Right atrium auricular region (tissue), 2 donors: ENCODE data around the gene SATB2. TPM values are rescaled to one million over a fixed set of nuclear protein-coding genes. Genes with fewer than 3 reads are reported as not detected.

Experiments
- DNase-seq: peaks from one replicate; pipeline ENCODE4 v3.0.0-alpha.2; 2019; ENCODE audit warnings: low spot score
- H3K27ac ChIP-seq, 2 donors: fragments of 200-600 bp; sonication (generic); 1 replicate in 1 of 2; 2 replicates in 1 of 2; pipeline ENCODE4 v1.5.1; 2016 to 2019
- H3K27me3 ChIP-seq, 2 donors: fragments of 200-600 bp; sonication (generic); one replicate each; pipeline versions ENCODE4 v1.5.1 to v1.6.0; 2017 to 2019
- H3K36me3 ChIP-seq: fragments of 200-600 bp; sonication (generic); one replicate; pipeline ENCODE4 v1.5.1; 2016
- H3K4me1 ChIP-seq, 2 donors: fragments of 200-600 bp; sonication (generic); one replicate each; pipeline versions ENCODE4 v1.5.1 to v1.6.0; 2017 to 2019
- H3K4me3 ChIP-seq, 2 donors: fragments of 200-600 bp; sonication (generic); 1 replicate in 1 of 2; 2 replicates in 1 of 2; pipeline ENCODE4 v1.5.1; 2017 to 2019; ENCODE audit warnings: mild to moderate bottlenecking in 1 of 2, moderate library complexity in 1 of 2
- H3K9me3 ChIP-seq, 2 donors: fragments of 200-600 bp; sonication (generic); one replicate each; pipeline ENCODE4 v1.5.1; 2019
- CTCF ChIP-seq, 2 donors: fragments of 200-600 bp; sonication (generic); IDR thresholded peaks; one replicate each; pipeline ENCODE4 v1.5.1; 2019; ENCODE audit warnings: antibody characterized with exemption in 2 of 2
- total RNA-seq, 2 donors: library from RNA; depleted of rRNA; stranded (reverse); fragments of >200 nt; gene quantifications; one replicate each; pipeline ENCODE4 v1.1.0, GENCODE V29; 2016

Gene SATB2
- total RNA-seq, 2 donors from 2014 or later, result 1.0 to 1.2 TPM

GRCh38 chr2:199456383-199457146 lies 1.2 kb downstream of the SATB2 start:
- Histone ChIP-seq H3K27me3 (peaks cover 33 to 35% of the 10 kb centered on the region in 2 donors), H3K4me3 (peak overlapping the region; percentile 70 to 78), H3K27ac (no peak overlapping the region), H3K36me3 (no peaks in the 10 kb centered on the region), H3K9me3 (no peaks in the 10 kb centered on the region), H3K4me1 (peaks cover 0 to 40% of the 10 kb centered on the region in 2 donors)
- no peak for TF ChIP-seq CTCF (IDR thresholded peaks at IDR 0.05)
- no peak for DNase-seq

GRCh38 chr2:199455545-199456382 lies 2.0 kb downstream of the SATB2 start:
- Histone ChIP-seq H3K4me3 (peak overlapping the region in 1 of 2 donors; percentile 29), H3K27me3 (peaks cover 25 to 31% of the 10 kb centered on the region in 2 donors), H3K9me3 (no peaks in the 10 kb centered on the region), H3K36me3 (no peaks in the 10 kb centered on the region), H3K27ac (no peak overlapping the region), H3K4me1 (peaks cover 0 to 40% of the 10 kb centered on the region in 2 donors)
- TF ChIP-seq CTCF (IDR thresholded peaks at IDR 0.05), result no peak
- no peak for DNase-seq

- no peak for TF ChIP-seq CTCF (IDR thresholded peaks at IDR 0.05)
- Histone ChIP-seq H3K4me1 (peaks cover 0 to 38% of the 10 kb centered on the region in 2 donors), H3K36me3 (no peaks in the 10 kb centered on the region), H3K27me3 (peaks cover 24 to 28% of the 10 kb centered on the region in 2 donors), H3K9me3 (no peaks in the 10 kb centered on the region), H3K27ac (no peak overlapping the region), H3K4me3 (no peak overlapping the region)
- DNase-seq, result no peak
These were observed 2.6 kb downstream of the SATB2 start for GRCh38 chr2:199455210-199455544.

GRCh38 chr2:199452991-199453379 lies 4.8 kb downstream of the SATB2 start:
- H3K4me1 ChIP-seq, result peaks cover 0 to 27% of the 10 kb centered on the region in 2 donors
- no peak overlapping the region for H3K4me3 ChIP-seq
- H3K27me3 ChIP-seq, result peaks cover 24 to 28% of the 10 kb centered on the region in 2 donors
- DNase-seq, result no peak
- H3K36me3 ChIP-seq, result no peaks in the 10 kb centered on the region
- no peaks in the 10 kb centered on the region for H3K9me3 ChIP-seq
- H3K27ac ChIP-seq, result no peak overlapping the region
- no peak for TF ChIP-seq CTCF (IDR thresholded peaks at IDR 0.05)

GRCh38 chr2:199452260-199452990 lies 5.3 kb downstream of the SATB2 start:
- DNase-seq, result no peak
- Histone ChIP-seq H3K4me1 (peaks cover 0 to 22% of the 10 kb centered on the region in 2 donors), H3K27me3 (peaks cover 24 to 26% of the 10 kb centered on the region in 2 donors), H3K4me3 (no peak overlapping the region), H3K36me3 (no peaks in the 10 kb centered on the region), H3K27ac (no peak overlapping the region), H3K9me3 (no peaks in the 10 kb centered on the region)
- TF ChIP-seq CTCF (IDR thresholded peaks at IDR 0.05), result no peak
